Lower lobe of right lung (tissue), 2 donors: ENCODE data around the gene CFDP1. TPM values are rescaled to one million over a fixed set of nuclear protein-coding genes. Genes with fewer than 3 reads are reported as not detected.

Experiments used
- ATAC-seq, 2 donors: fragments of 200-7000 bp; cut with Tn5 transposase; one replicate each; pipeline ENCODE4 v1.9.1; 2020 to 2022; ENCODE audit warnings: mild to moderate bottlenecking in 2 of 2, moderate library complexity in 2 of 2
- DNase-seq: peaks from one replicate; pipeline ENCODE4 v3.0.0-alpha.2; 2020
- H3K27ac ChIP-seq: fragments of 200-600 bp; one replicate; pipeline ENCODE4 v1.8.0; 2022
- H3K27me3 ChIP-seq: fragments of 200-600 bp; one replicate; pipeline ENCODE4 v1.8.0; 2022; ENCODE audit warnings: low read depth
- H3K36me3 ChIP-seq: fragments of 200-600 bp; one replicate; pipeline ENCODE4 v1.8.0; 2022; ENCODE audit warnings: mild to moderate bottlenecking
- H3K4me1 ChIP-seq: fragments of 200-600 bp; one replicate; pipeline ENCODE4 v1.8.0; 2022
- H3K4me3 ChIP-seq: fragments of 200-600 bp; one replicate; pipeline ENCODE4 v1.8.0; 2022; ENCODE audit warnings: mild to moderate bottlenecking
- H3K9me3 ChIP-seq: fragments of 200-600 bp; one replicate; pipeline ENCODE4 v1.8.0; 2022
- intact Hi-C: fragments of 100-400 bp; cut with DNase I; formaldehyde crosslinking; loops from one replicate; pipeline ENCODE4 v1.11.0; 2022
- total RNA-seq: library from RNA; stranded (reverse); fragmentation: NEBNext Ultra II Directional; extraction: Animal tissue kit (Norgen Biotek cat#: 25700); gene quantifications from one replicate; pipeline ENCODE4 v1.2.1, GENCODE V29; 2021
- TF ChIP-seq, protein P1 (sequence below): fragments of 200-600 bp; IDR thresholded peaks from one replicate; pipeline ENCODE4 v1.8.0; 2022; ENCODE audit warnings: antibody characterized with exemption, mild to moderate bottlenecking
- donor health status: DM: no; HTN: yes; CAD: no; lungs with severe emphysema.

Gene CFDP1
- total RNA-seq, 1 donor from 2014 or later: 57.7 TPM

DNA sequence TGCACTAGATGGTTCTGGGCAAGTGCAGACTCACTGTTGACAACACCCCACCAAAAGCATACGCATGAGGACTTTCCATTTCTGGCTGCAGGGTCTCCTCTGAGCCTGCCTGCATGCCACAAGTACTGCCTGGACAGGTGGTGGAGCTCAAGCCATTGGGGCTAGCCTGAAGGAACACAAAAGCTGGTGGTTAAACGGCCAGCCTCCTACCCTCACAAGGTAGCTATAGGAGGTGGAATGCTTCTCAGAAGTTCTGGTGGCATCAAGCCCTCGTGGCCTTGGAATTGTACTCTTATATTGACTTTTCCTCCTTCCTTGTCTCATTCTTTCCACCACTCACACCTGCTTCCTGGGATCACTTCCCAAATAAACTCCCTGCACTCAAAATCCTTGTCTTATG lies 125.3 kb downstream of the CFDP1 start:
- DNase-seq: no peak

DNA sequence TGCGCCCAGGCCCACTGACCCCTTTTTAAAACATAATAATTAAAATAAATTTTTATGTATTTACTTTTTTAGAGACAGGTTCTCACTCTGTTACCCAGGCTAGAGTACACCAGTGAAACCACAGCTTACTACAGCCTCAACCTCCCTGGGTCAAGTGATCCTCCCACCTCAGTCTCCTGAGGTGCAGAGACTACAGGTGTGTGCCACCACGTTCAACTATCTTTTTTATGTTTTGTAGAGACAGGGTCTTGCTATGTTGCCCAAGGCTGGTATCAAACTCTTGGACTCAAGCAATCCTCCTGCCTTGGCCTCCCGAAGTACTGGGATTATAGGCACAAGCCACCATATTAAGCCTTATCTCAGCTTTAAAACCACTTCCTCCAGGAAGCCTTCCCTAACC lies 125.8 kb downstream of the CFDP1 start:
- intact Hi-C loops: no loop called here
- peaks cover 23% of the 10 kb centered on the region for H3K4me1 ChIP-seq
- ATAC-seq: no peak

More for the DNA sequence above, 125.3 kb downstream of the CFDP1 start:
- H3K4me1 ChIP-seq: peaks cover 23% of the 10 kb centered on the region
- TF ChIP-seq, protein P1, sequence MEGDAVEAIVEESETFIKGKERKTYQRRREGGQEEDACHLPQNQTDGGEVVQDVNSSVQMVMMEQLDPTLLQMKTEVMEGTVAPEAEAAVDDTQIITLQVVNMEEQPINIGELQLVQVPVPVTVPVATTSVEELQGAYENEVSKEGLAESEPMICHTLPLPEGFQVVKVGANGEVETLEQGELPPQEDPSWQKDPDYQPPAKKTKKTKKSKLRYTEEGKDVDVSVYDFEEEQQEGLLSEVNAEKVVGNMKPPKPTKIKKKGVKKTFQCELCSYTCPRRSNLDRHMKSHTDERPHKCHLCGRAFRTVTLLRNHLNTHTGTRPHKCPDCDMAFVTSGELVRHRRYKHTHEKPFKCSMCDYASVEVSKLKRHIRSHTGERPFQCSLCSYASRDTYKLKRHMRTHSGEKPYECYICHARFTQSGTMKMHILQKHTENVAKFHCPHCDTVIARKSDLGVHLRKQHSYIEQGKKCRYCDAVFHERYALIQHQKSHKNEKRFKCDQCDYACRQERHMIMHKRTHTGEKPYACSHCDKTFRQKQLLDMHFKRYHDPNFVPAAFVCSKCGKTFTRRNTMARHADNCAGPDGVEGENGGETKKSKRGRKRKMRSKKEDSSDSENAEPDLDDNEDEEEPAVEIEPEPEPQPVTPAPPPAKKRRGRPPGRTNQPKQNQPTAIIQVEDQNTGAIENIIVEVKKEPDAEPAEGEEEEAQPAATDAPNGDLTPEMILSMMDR: no peak
- peaks cover 11% of the 10 kb centered on the region for H3K36me3 ChIP-seq
- intact Hi-C loops: no loop called here
- no peak for ATAC-seq
- H3K4me3 ChIP-seq: no peak overlapping the region
- no peaks in the 10 kb centered on the region for H3K27me3 ChIP-seq
- no peak overlapping the region for H3K27ac ChIP-seq
- no peaks in the 10 kb centered on the region for H3K9me3 ChIP-seq

DNA sequence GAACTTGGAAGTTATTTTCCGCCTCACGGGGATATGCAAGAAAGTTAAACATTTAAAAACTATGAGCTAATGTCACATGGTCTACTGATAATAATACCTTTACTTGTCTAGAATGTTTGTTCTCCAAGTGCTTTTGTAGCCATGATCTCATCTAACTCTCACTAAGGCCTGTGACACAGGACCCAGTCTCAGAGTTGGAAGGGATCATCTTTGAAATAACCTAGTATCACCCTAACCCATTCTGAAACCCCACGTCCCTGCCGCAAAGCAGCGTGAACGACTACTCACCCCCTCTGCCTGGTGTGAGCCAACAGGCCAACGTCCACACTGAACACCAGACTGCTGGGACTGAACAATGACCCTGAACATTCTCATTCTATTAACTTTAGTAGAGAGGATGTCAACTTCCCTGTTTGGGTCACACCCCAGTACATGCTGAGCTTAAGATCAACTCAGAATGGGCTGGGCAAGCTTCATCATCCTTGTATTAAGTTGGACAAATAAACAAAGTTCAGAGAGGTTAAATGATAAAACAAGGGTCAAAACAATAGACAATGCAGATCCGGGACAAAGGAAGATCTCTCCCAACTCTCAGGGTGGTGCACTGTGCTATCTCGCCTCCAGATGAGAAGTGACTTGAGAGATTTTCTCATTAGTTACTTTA lies 127.1 kb downstream of the CFDP1 start:
- DNase-seq: no peak

More for the DNA sequence above, 125.8 kb downstream of the CFDP1 start:
- DNase-seq: no peak
- no peak overlapping the region for H3K27ac ChIP-seq
- TF ChIP-seq, protein P1: no peak
- peaks cover 9% of the 10 kb centered on the region for H3K36me3 ChIP-seq
- H3K9me3 ChIP-seq: no peaks in the 10 kb centered on the region
- H3K4me3 ChIP-seq: no peak overlapping the region
- no peaks in the 10 kb centered on the region for H3K27me3 ChIP-seq

DNA sequence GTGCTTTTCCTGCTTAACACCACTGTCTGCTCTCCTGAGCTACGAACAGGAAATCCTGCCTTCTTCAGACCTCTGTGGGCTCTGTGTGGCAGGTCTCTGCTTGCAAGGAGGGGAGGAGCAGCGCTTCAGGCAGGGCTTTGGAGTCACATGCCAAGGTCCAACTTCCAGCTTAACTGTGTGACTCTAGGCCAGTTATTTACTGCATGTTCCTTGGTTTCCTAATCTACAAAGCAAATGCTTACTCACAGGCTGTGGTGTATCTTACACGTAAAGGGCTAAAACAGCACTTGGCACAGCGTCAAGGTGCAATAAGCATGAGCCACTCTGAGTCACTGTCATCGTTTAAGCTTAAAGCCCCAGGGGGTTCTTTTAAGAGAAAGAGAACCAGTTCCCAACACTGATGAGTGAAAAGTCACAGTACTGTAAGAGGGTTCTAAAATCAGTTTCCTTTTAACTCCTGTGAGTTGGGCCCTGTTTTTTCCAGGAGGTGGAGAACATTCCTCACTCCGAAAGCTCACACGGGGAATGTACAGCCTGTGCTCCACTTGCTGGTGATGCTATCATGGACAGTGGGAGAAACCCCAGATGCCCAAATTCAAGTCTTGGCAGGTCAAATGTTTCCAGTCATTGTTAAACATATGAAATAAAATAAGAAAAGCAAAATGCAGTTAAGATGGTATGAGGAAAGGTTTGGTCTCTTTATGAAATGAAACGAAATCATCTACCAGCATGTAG lies 127.8 kb downstream of the CFDP1 start:
- DNase-seq: no peak
- intact Hi-C loops: no loop called here
- Histone ChIP-seq H3K4me1 (peaks cover 23% of the 10 kb centered on the region), H3K9me3 (no peaks in the 10 kb centered on the region), H3K36me3 (peaks cover 27% of the 10 kb centered on the region), H3K27me3 (no peaks in the 10 kb centered on the region), H3K4me3 (peak overlapping the region; percentile 24), H3K27ac (peak overlapping the region; percentile 76)
- peak; percentile 83 to 86 for ATAC-seq
- TF ChIP-seq, protein P1: no peak

More for the DNA sequence above, 127.1 kb downstream of the CFDP1 start:
- no peaks in the 10 kb centered on the region for H3K9me3 ChIP-seq
- peak overlapping the region; percentile 76 for H3K27ac ChIP-seq
- H3K4me3 ChIP-seq: peak overlapping the region; percentile 24
- peaks cover 23% of the 10 kb centered on the region for H3K4me1 ChIP-seq
- peak; percentile 31 to 40 for ATAC-seq
- no peaks in the 10 kb centered on the region for H3K27me3 ChIP-seq
- peaks cover 20% of the 10 kb centered on the region for H3K36me3 ChIP-seq
- intact Hi-C loops: no loop called here
- TF ChIP-seq, protein P1: no peak

DNA sequence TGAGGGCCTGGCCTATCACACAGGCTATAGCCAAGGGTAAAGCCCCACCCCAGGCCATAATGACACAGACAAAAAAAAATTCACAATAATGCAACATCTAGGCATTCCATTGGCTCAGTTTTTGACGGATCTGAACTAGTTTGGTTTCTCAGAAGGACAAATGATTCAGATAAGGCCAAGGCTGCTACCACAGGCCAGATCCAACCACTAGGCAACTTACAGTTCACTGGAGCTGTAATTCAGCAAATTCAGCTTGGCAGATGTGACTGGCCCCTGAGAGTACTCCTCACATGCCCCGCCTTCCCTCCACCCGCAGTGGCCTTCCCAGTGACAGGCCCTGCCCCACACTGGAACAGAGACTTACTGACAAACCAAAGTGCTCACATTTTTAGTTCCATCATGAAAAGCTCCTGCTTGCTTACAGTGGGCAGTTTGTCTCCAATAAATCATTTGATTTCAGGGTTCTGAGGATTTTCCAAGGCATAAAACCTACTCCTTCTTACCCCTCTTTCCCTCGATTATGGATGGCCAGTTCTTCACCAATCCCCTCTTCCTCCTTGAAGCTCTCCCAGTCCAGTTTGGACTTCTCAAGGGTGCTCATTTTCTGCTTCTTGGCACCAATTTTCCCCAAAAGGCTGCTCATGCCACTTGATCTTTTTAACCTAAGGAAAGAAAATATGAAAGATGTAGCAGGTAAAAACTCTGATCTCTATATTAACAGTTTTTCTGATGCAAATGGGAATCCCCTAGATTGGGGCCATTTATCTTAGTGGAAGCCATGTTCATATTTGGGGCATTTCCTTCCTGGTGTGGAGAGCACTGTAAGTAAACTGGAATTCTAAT lies 128.6 kb downstream of the CFDP1 start:
- Histone ChIP-seq H3K9me3 (no peaks in the 10 kb centered on the region), H3K27me3 (no peaks in the 10 kb centered on the region), H3K4me3 (no peak overlapping the region), H3K27ac (peak overlapping the region; percentile 76), H3K36me3 (peaks cover 35% of the 10 kb centered on the region), H3K4me1 (peaks cover 23% of the 10 kb centered on the region)
- DNase-seq (no peak), ATAC-seq (peak; percentile 37 to 55)
- intact Hi-C loops: no loop called here
- TF ChIP-seq, protein P1: no peak
